HG03280 (cell line): ENCODE results near the gene MCEMP1.

Experiments
- ATAC-seq: cut with Tn5 transposase; IDR thresholded peaks from one replicate; pipeline ENCODE4 v1.9.1; 2021; ENCODE audit warnings: mild to moderate bottlenecking, moderate library complexity; ENCODE audit not compliant: unreplicated experiment

Gene MCEMP1

GRCh38 chr19:7676854-7677253 lies at the start of gene MCEMP1:
Gene MCEMP1 (plus strand): TSS chr19:7677090. CDS start chr19:7677121, 31 bp downstream.
- no peak for ATAC-seq

- ATAC-seq: no peak
Measured at GRCh38 chr19:7627166-7627565, 49.7 kb upstream of the MCEMP1 start.

- no peak for ATAC-seq
Measured at GRCh38 chr19:7628589-7629311, 48.1 kb upstream of the MCEMP1 start.

- ATAC-seq: peak; percentile 93
Measured at GRCh38 chr19:7629347-7630054, 47.4 kb upstream of the MCEMP1 start, which contains the start of the genes PET100 and XAB2. Gene PET100 (plus strand): TSS chr19:7629793. CDS start chr19:7629834, 41 bp downstream. Gene XAB2 (minus strand): TSS chr19:7629545. CDS start chr19:7629527, 18 bp downstream.

- ATAC-seq: no peak
Measured at GRCh38 chr19:7631577-7631976, 45.3 kb upstream of the MCEMP1 start.

- ATAC-seq: no peak
Measured at GRCh38 chr19:7632340-7633203, 44.3 kb upstream of the MCEMP1 start.

GRCh38 chr19:7633698-7634097 lies 43.2 kb upstream of the MCEMP1 start, which contains the start of gene PCP2:
Gene PCP2 (minus strand): TSS chr19:7633719. CDS start chr19:7633457, 262 bp downstream.
- ATAC-seq: no peak

- ATAC-seq: no peak
Measured at GRCh38 chr19:7635670-7636069, 41.2 kb upstream of the MCEMP1 start.

- ATAC-seq: no peak
Measured at GRCh38 chr19:7636317-7636690, 40.6 kb upstream of the MCEMP1 start.

GRCh38 chr19:7636691-7637373 lies 40.1 kb upstream of the MCEMP1 start, which contains the start of gene STXBP2:
Gene STXBP2 (plus strand): TSS chr19:7637110. CDS start chr19:7637150, 40 bp downstream.
- peak; percentile 68 for ATAC-seq

GRCh38 chr19:7637374-7638256 lies 39.3 kb upstream of the MCEMP1 start:
- peak; percentile 24 for ATAC-seq

- no peak for ATAC-seq
Measured at GRCh38 chr19:7638802-7639465, 38.0 kb upstream of the MCEMP1 start.

- ATAC-seq: no peak
Measured at GRCh38 chr19:7639863-7640348, 37.0 kb upstream of the MCEMP1 start.

GRCh38 chr19:7640803-7641202 lies 36.1 kb upstream of the MCEMP1 start:
- no peak for ATAC-seq

- ATAC-seq: no peak
Measured at GRCh38 chr19:7641290-7642276, 35.3 kb upstream of the MCEMP1 start.

GRCh38 chr19:7642295-7643030 lies 34.4 kb upstream of the MCEMP1 start:
- ATAC-seq: no peak

- ATAC-seq: no peak
Measured at GRCh38 chr19:7643031-7643415, 33.9 kb upstream of the MCEMP1 start.
